Endothelial cell of umbilical vein (primary cell): ENCODE measurements around the gene MT1B. TPM values are rescaled to one million over a fixed set of nuclear protein-coding genes. Genes with fewer than 3 reads are reported as not detected.

Experiments
- BruUV-seq: library from RNA; stranded (reverse); fragments of 400-500 nt; replicated peaks from 2 replicates; lab custom pipeline; 2021; lab: Mats Ljungman, UMichigan
- CTCF ChIA-PET: fragments of 300-600, 350-600 bp; sonication (Branson Sonifier 250); formaldehyde crosslinking; loops from one replicate; lab custom pipeline; 2021; ENCODE audit warnings: antibody characterized with exemption, inconsistent platforms; lab: Charles Lee
- POLR2A ChIA-PET: fragments of 300-600, 350-600 bp; sonication (Branson Sonifier 250); formaldehyde crosslinking; loops from one replicate; lab custom pipeline; 2021; ENCODE audit warnings: antibody characterized with exemption, inconsistent platforms; lab: Charles Lee
- DNase-seq: peaks from one replicate; pipeline ENCODE4 v3.0.0-alpha.2; 2011; ENCODE audit warnings: low read depth, low spot score
- FAIRE-seq: peaks from 2 replicates; lab custom pipeline; 2011; peaks lifted over from hg19 to GRCh38; lab: Jason Lieb, UNC
- H2AFZ ChIP-seq: 2 replicates; pipeline ENCODE4 v1.6.0; 2012; ENCODE audit warnings: low read depth, low read length, control low read depth, inconsistent platforms
- H3K27ac ChIP-seq: 2 replicates; pipeline ENCODE4 v1.5.1; 2011; ENCODE audit warnings: low read depth, mild to moderate bottlenecking, control low read depth, low read length, moderate library complexity; ENCODE audit not compliant: insufficient read depth
- H3K27me3 ChIP-seq, 2 experiments: 2 replicates each; pipeline versions ENCODE4 v1.6.0 to v1.6.1; 2011; ENCODE audit warnings: low read length in 2 of 2, mixed read lengths in 1 of 2; ENCODE audit not compliant: control insufficient read depth in 2 of 2, insufficient read depth in 2 of 2
- H3K36me3 ChIP-seq, 2 experiments: 2 replicates in 1 of 2; 3 replicates in 1 of 2; pipeline ENCODE4 v1.5.1; 2011; ENCODE audit warnings: low read length in 2 of 2, mild to moderate bottlenecking in 1 of 2, moderate library complexity in 1 of 2; ENCODE audit not compliant: control insufficient read depth in 2 of 2, insufficient read depth in 2 of 2; ENCODE audit errors: extremely low read depth in 1 of 2
- H3K4me1 ChIP-seq: 3 replicates; pipeline ENCODE4 v1.5.1; 2011; ENCODE audit warnings: mild to moderate bottlenecking, low read length; ENCODE audit not compliant: control insufficient read depth, insufficient read depth; ENCODE audit errors: extremely low read depth
- H3K4me2 ChIP-seq: 2 replicates; pipeline ENCODE4 v1.6.1; 2011; ENCODE audit warnings: low read length, control low read depth, mixed read lengths; ENCODE audit not compliant: insufficient read depth
- H3K4me3 ChIP-seq, 3 experiments: fragments of 200-600 bp in 1 of 3; sonication (generic), shearing (Covaris generic) in 1 of 3; replicated peaks in 1 of 3; 2 replicates each; pipeline ENCODE4 v1.5.1; 2011 to 2016; ENCODE audit warnings: control low read depth in 3 of 3, low read length in 3 of 3, mild to moderate bottlenecking in 2 of 3, inconsistent platforms in 1 of 3, low read depth in 1 of 3, moderate library complexity in 1 of 3; ENCODE audit not compliant: insufficient read depth in 1 of 3
- H3K79me2 ChIP-seq: 2 replicates; pipeline ENCODE4 v1.6.0; 2012; ENCODE audit warnings: low read length, inconsistent platforms; ENCODE audit not compliant: control insufficient read depth, insufficient read depth
- H3K9ac ChIP-seq: replicated peaks from 2 replicates; pipeline ENCODE3; 2011; ENCODE audit warnings: low read length, control low read depth; ENCODE audit not compliant: insufficient read depth; ENCODE audit errors: extremely low read depth
- H3K9me1 ChIP-seq: replicated peaks from 3 replicates; pipeline ENCODE4 v1.6.0; 2011; ENCODE audit warnings: mild to moderate bottlenecking, low read length; ENCODE audit not compliant: control insufficient read depth, insufficient read depth; ENCODE audit errors: extremely low read depth
- H3K9me3 ChIP-seq: replicated peaks from 2 replicates; pipeline ENCODE4 v1.5.1; 2012; ENCODE audit warnings: low read length, inconsistent platforms; ENCODE audit not compliant: control insufficient read depth, insufficient read depth
- H4K20me1 ChIP-seq: replicated peaks from 2 replicates; pipeline ENCODE3; 2011; ENCODE audit warnings: mild to moderate bottlenecking, low read length; ENCODE audit not compliant: control insufficient read depth, insufficient read depth; ENCODE audit errors: extremely low read depth
- CTCF ChIP-seq, 2 donors: IDR thresholded peaks; 1 replicate in 1 of 2; 2 replicates in 1 of 2; pipeline ENCODE4 v1.5.1; 2011; ENCODE audit warnings: low read length in 2 of 2, mild to moderate bottlenecking in 2 of 2, moderate library complexity in 2 of 2, control low read depth in 1 of 2, inconsistent platforms in 1 of 2, low read depth in 1 of 2; ENCODE audit not compliant: insufficient read depth in 1 of 2; ENCODE audit errors: extremely low read depth in 1 of 2
- EZH2 ChIP-seq: IDR thresholded peaks from 2 replicates; pipeline ENCODE4 v1.6.1; 2012; ENCODE audit warnings: borderline replicate concordance, low read depth, mild to moderate bottlenecking, moderate library complexity, low read length, inconsistent platforms; ENCODE audit not compliant: severe bottlenecking
- FOS ChIP-seq: IDR thresholded peaks from 2 replicates; pipeline ENCODE4 v1.6.1; 2011; ENCODE audit warnings: mild to moderate bottlenecking, low read length, moderate library complexity, borderline replicate concordance; ENCODE audit not compliant: insufficient read depth
- GATA2 ChIP-seq: IDR thresholded peaks from 2 replicates; pipeline ENCODE4 v1.7.0; 2011; ENCODE audit warnings: low read depth, mild to moderate bottlenecking, moderate library complexity, mixed read lengths, low read length; ENCODE audit not compliant: insufficient read length, insufficient read depth
- MAX ChIP-seq: IDR thresholded peaks from 2 replicates; pipeline ENCODE4 v1.6.1; 2011; ENCODE audit not compliant: insufficient read depth, insufficient read length
- MYC ChIP-seq: IDR thresholded peaks from one replicate; pipeline ENCODE4 v1.6.1; 2011; ENCODE audit warnings: mild to moderate bottlenecking, low read depth, low read length
- POLR2AphosphoS5 ChIP-seq: IDR thresholded peaks from 2 replicates; pipeline ENCODE4 v1.6.1; 2012; ENCODE audit warnings: low read depth, mild to moderate bottlenecking, control low read depth, low read length, moderate library complexity; ENCODE audit not compliant: insufficient read depth
- dilution Hi-C: fragments of 300-500 bp; cut with MboI; formaldehyde crosslinking; loops from one replicate; pipeline ENCODE4 v1.15.0; 2019; ENCODE audit warnings: low sequenced_read_pairs; ENCODE audit not compliant: extremely low pct_ligation_motif_present
- intact Hi-C: fragments of 100-400 bp; cut with micrococcal nuclease; formaldehyde crosslinking; loops from one replicate; pipeline ENCODE4 v1.10.0; 2022
- polyA plus RNA-seq, 4 experiments: library from polyadenylated mRNA; depleted of rRNA in 3 of 4; stranded (reverse) in 3 of 4; unstranded in 1 of 4; fragments of >200 nt; gene quantifications; 2 replicates each; pipeline versions ENCODE4 v1.2.1 to v1.2.3, GENCODE V29; 2011 to 2012; ENCODE audit warnings: missing spikeins in 1 of 4
- total RNA-seq: library from RNA; stranded (reverse); gene quantifications from 2 replicates; pipeline ENCODE4 v1.2.3, GENCODE V29; 2021

Gene MT1B
- total and polyA plus RNA-seq, 2 donors (not counting 3 experiments of a cell fraction or from before 2014, with no cell fraction given), result not detected

GRCh38 chr16:56689171-56689570, 37.5 kb downstream of the MT1B start:
- ChIA-PET POLR2A (no interaction called here), CTCF (interaction anchor here (0.8 to 1.7 kb wide), 2 partner anchors 13 to 46 kb away, joined by 5 read pairs; no protein-coding TSS in a partner anchor)
- H3K4me3 ChIP-seq, result no peak overlapping the region
- H3K79me2 ChIP-seq, result no peaks in the 10 kb centered on the region
- intact Hi-C loops (no loop called here), dilution Hi-C loops (no loop called here)
- H3K27me3 ChIP-seq, result no peaks in the 10 kb centered on the region
- no peak overlapping the region for H3K27ac ChIP-seq
- no peaks in the 10 kb centered on the region for H3K9me3 ChIP-seq
- TF ChIP-seq MAX (no peak), POLR2AphosphoS5 (no peak), FOS (no peak), MYC (no peak), CTCF (IDR thresholded peaks at IDR 0.05; ENCODE audit: extremely low read depth in 1 of 2, insufficient read depth in 1 of 2, low read depth in 1 of 2, low read length in 2 of 2) (no peak), GATA2 (no peak), EZH2 (no peak)
- no peak overlapping the region for H2AFZ ChIP-seq
- DNase-seq (no peak), FAIRE-seq (no peak)
- H4K20me1 ChIP-seq, result no peaks in the 10 kb centered on the region
- H3K4me2 ChIP-seq, result no peak overlapping the region
- H3K4me1 ChIP-seq, result no peaks in the 10 kb centered on the region
- BruUV-seq, result no TSS peak
- no peak overlapping the region for H3K9ac ChIP-seq
- H3K9me1 ChIP-seq, result no peaks in the 10 kb centered on the region
- no peaks in the 10 kb centered on the region for H3K36me3 ChIP-seq
